Measurements from ENCODE around the gene ZNF578.

- no peak for TF ChIP-seq CTCF (IDR thresholded peaks at IDR 0.05)
- TF ChIP-seq EZH2 (IDR thresholded peaks at IDR 0.05; ENCODE audit: borderline replicate concordance, insufficient read depth, low read depth, low read length, poor library complexity, severe bottlenecking) = no peak
Measured at GRCh38 chr19:52474351-52475127, 21.2 kb downstream of the ZNF578 start.

All from B cell (primary cell).